H9 (cell line): ENCODE results near the gene CARMIL3. TPM values are rescaled to one million over a fixed set of nuclear protein-coding genes. Genes with fewer than 3 reads are reported as not detected.

Source experiments
- DNase-seq: peaks from one replicate; pipeline ENCODE4 v3.0.0-alpha.2; 2017
- H2AFZ ChIP-seq: one replicate; pipeline ENCODE4 v1.6.1; 2013; ENCODE audit warnings: mild to moderate bottlenecking, low read length, control low read depth, moderate library complexity
- H2AK5ac ChIP-seq: 2 replicates; pipeline ENCODE4 v1.6.1; 2013; ENCODE audit warnings: low read length, control low read depth, mixed read lengths; ENCODE audit not compliant: insufficient read length
- H2BK120ac ChIP-seq: one replicate; pipeline ENCODE4 v1.6.1; 2013; ENCODE audit warnings: low read depth, mild to moderate bottlenecking, low read length, control low read depth, inconsistent platforms; ENCODE audit not compliant: poor library complexity, severe bottlenecking
- H2BK12ac ChIP-seq: 2 replicates; pipeline ENCODE4 v1.6.1; 2013; ENCODE audit warnings: low read length, control low read depth, mixed read lengths, low read depth; ENCODE audit not compliant: insufficient read length
- H2BK15ac ChIP-seq: 2 replicates; pipeline ENCODE4 v1.6.1; 2013; ENCODE audit warnings: low read depth, low read length, control low read depth
- H2BK20ac ChIP-seq: one replicate; pipeline ENCODE4 v1.6.1; 2013; ENCODE audit warnings: low read depth, mild to moderate bottlenecking, low read length, control low read depth, inconsistent platforms; ENCODE audit not compliant: poor library complexity, severe bottlenecking
- H2BK5ac ChIP-seq: 2 replicates; pipeline ENCODE4 v1.6.1; 2013; ENCODE audit warnings: low read length, control low read depth, mixed read lengths; ENCODE audit not compliant: insufficient read length
- H3K14ac ChIP-seq: 2 replicates; pipeline ENCODE4 v1.6.1; 2013; ENCODE audit warnings: low read length, control low read depth; ENCODE audit not compliant: insufficient read depth
- H3K18ac ChIP-seq: 2 replicates; pipeline ENCODE4 v1.6.1; 2013; ENCODE audit warnings: low read depth, mild to moderate bottlenecking, mixed read lengths, low read length, control low read depth; ENCODE audit not compliant: insufficient read length
- H3K23ac ChIP-seq: 2 replicates; pipeline ENCODE4 v1.6.1; 2013; ENCODE audit warnings: low read length, control low read depth, mixed read lengths, low read depth; ENCODE audit not compliant: insufficient read length
- H3K23me2 ChIP-seq: 2 replicates; pipeline ENCODE4 v1.6.1; 2013; ENCODE audit warnings: low read depth, mild to moderate bottlenecking, mixed read lengths, low read length, control low read depth; ENCODE audit not compliant: insufficient read length, poor library complexity, severe bottlenecking
- H3K27ac ChIP-seq: 2 replicates; pipeline ENCODE4 v1.5.1; 2013; ENCODE audit warnings: low read length, control low read depth, mixed read lengths, low read depth; ENCODE audit not compliant: insufficient read length
- H3K27me3 ChIP-seq: 2 replicates; pipeline ENCODE4 v1.6.1; 2013; ENCODE audit warnings: low read length, control low read depth, inconsistent platforms; ENCODE audit not compliant: insufficient read depth
- H3K4ac ChIP-seq: 2 replicates; pipeline ENCODE4 v1.6.1; 2013; ENCODE audit warnings: low read depth, mild to moderate bottlenecking, control low read depth, inconsistent platforms, low read length, moderate library complexity
- H3K4me1 ChIP-seq: 2 replicates; pipeline ENCODE4 v1.6.1; 2013; ENCODE audit warnings: low read length, control low read depth, inconsistent platforms; ENCODE audit not compliant: insufficient read depth
- H3K4me2 ChIP-seq: 2 replicates; pipeline ENCODE4 v1.6.1; 2013; ENCODE audit warnings: low read length, control low read depth, mixed read lengths; ENCODE audit not compliant: insufficient read length, insufficient read depth
- H3K56ac ChIP-seq: 2 replicates; pipeline ENCODE4 v1.6.1; 2013; ENCODE audit warnings: low read depth, mild to moderate bottlenecking, mixed read lengths, low read length, control low read depth; ENCODE audit not compliant: insufficient read length
- H3K79me1 ChIP-seq: 2 replicates; pipeline ENCODE4 v1.6.1; 2013; ENCODE audit warnings: low read depth, mild to moderate bottlenecking, moderate library complexity, low read length, control low read depth, inconsistent platforms; ENCODE audit not compliant: insufficient read depth, poor library complexity, severe bottlenecking
- H3K79me2 ChIP-seq: 2 replicates; pipeline ENCODE4 v1.6.1; 2013; ENCODE audit warnings: low read length, control low read depth, inconsistent platforms; ENCODE audit not compliant: insufficient read depth
- H3K9ac ChIP-seq: 2 replicates; pipeline ENCODE4 v1.6.1; 2013; ENCODE audit warnings: low read length, control low read depth, mixed read lengths; ENCODE audit not compliant: insufficient read length; ENCODE audit errors: extremely low read depth
- H3K9me3 ChIP-seq: one replicate; pipeline ENCODE4 v1.6.1; 2013; ENCODE audit warnings: low read depth, low read length, inconsistent platforms; ENCODE audit not compliant: control insufficient read depth
- H3T11ph ChIP-seq: one replicate; pipeline ENCODE4 v1.6.1; 2013; ENCODE audit warnings: mild to moderate bottlenecking, low read length, control low read depth, inconsistent platforms
- H4K20me1 ChIP-seq: one replicate; pipeline ENCODE4 v1.6.1; 2013; ENCODE audit not compliant: control insufficient read depth, insufficient read length, insufficient read depth
- H4K5ac ChIP-seq: 2 replicates; pipeline ENCODE4 v1.6.1; 2013; ENCODE audit warnings: low read depth, mild to moderate bottlenecking, mixed read lengths, low read length, control low read depth; ENCODE audit not compliant: insufficient read length
- H4K8ac ChIP-seq: replicated peaks from 2 replicates; pipeline ENCODE4 v1.6.1; 2013; ENCODE audit warnings: low read length, control low read depth, mixed read lengths, low read depth; ENCODE audit not compliant: insufficient read length
- H4K91ac ChIP-seq: 2 replicates; pipeline ENCODE4 v1.6.1; 2013; ENCODE audit warnings: low read depth, mild to moderate bottlenecking, moderate library complexity, mixed read lengths, low read length, control low read depth; ENCODE audit not compliant: insufficient read length
- H3K27ac Mint-ChIP-seq, 3 experiments: 2 replicates in 2 of 3; 3 replicates in 1 of 3; pipeline ENCODE4 v1.8.0; 2020 to 2021; ENCODE audit warnings: mixed read lengths in 3 of 3, mild to moderate bottlenecking in 1 of 3, moderate library complexity in 1 of 3
- H3K27me3 Mint-ChIP-seq: 2 replicates; pipeline ENCODE4 v1.8.0; 2021; ENCODE audit warnings: low read depth, mild to moderate bottlenecking, moderate library complexity, mixed read lengths
- H3K36me3 Mint-ChIP-seq, 3 experiments: 2 replicates in 2 of 3; 3 replicates in 1 of 3; pipeline ENCODE4 v1.8.0; 2020 to 2021; ENCODE audit warnings: low read depth in 3 of 3, mixed read lengths in 3 of 3; ENCODE audit not compliant: insufficient read depth in 1 of 3
- H3K4me1 Mint-ChIP-seq, 2 experiments: 2 replicates each; pipeline ENCODE4 v1.8.0; 2020; ENCODE audit warnings: mixed read lengths in 2 of 2
- H3K4me3 Mint-ChIP-seq, 2 experiments: 2 replicates in 1 of 2; 3 replicates in 1 of 2; pipeline ENCODE4 v1.8.0; 2020 to 2021; ENCODE audit warnings: mild to moderate bottlenecking in 2 of 2, mixed read lengths in 2 of 2, moderate library complexity in 1 of 2
- H3K9me3 Mint-ChIP-seq, 2 experiments: 2 replicates in 1 of 2; 3 replicates in 1 of 2; pipeline ENCODE4 v1.8.0; 2020; ENCODE audit warnings: mild to moderate bottlenecking in 2 of 2, mixed read lengths in 2 of 2, moderate library complexity in 1 of 2
- CTCF ChIP-seq: fragments of 200-600 bp; sonication (generic); conservative IDR thresholded peaks from 3 replicates; pipeline ENCODE4 v1.8.0; 2021; ENCODE audit warnings: antibody characterized with exemption, mild to moderate bottlenecking
- WGBS: extraction: QIAGEN DNeasy Blood & Tissue Kit; methylation state at CpG from one replicate; pipeline ENCODE4 v1.1.7; 2013; ENCODE audit warnings: missing lambda C conversion rate, low lambda C conversion rate, mixed read lengths; ENCODE audit not compliant: insufficient read length; ENCODE audit errors: extremely low coverage; 5-methylcytosine and 5-hydroxymethylcytosine counted together
- total RNA-seq: library from RNA; stranded (reverse); gene quantifications from 2 replicates; pipeline ENCODE4 v1.2.1, GENCODE V29; 2021

The CARMIL3 gene
- total RNA-seq, 1 experiment from 2014 or later: 5.8 TPM

GRCh38 chr14:24063263-24063836 is 11.5 kb downstream of the CARMIL3 start:
- Histone ChIP-seq H3K4me2 (no peak overlapping the region), H3K56ac (no peak overlapping the region), H4K8ac (no peak overlapping the region), H2BK15ac (no peak overlapping the region), H2BK5ac (no peak overlapping the region), H3T11ph (no peak overlapping the region), H3K79me2 (no peaks in the 10 kb centered on the region), H2AK5ac (no peak overlapping the region), H2BK20ac (no peak overlapping the region), H4K5ac (no peak overlapping the region), H3K23me2 (no peaks in the 10 kb centered on the region), H3K14ac (no peak overlapping the region), H3K27me3 (no peaks in the 10 kb centered on the region), H3K4me1 (no peaks in the 10 kb centered on the region), H2BK120ac (no peak overlapping the region), H3K27ac (no peak overlapping the region), H3K9me3 (no peaks in the 10 kb centered on the region), H3K18ac (no peak overlapping the region), H2BK12ac (no peak overlapping the region), H4K20me1 (no peaks in the 10 kb centered on the region), H3K23ac (no peak overlapping the region), H3K9ac (no peak overlapping the region), H4K91ac (no peak overlapping the region), H3K4ac (no peak overlapping the region), H2AFZ (no peak overlapping the region), H3K79me1 (no peaks in the 10 kb centered on the region)
- no CpG with 5 or more reads among the region's 4 CpGs for WGBS
- Mint-ChIP-seq H3K36me3 (peaks cover 0 to 7% (median 4%) of the 10 kb centered on the region in 3 experiments; a peak in 3 of 7 replicates), H3K4me1 (peaks cover 2 to 8% of the 10 kb centered on the region in 2 experiments; a peak in 3 of 4 replicates), H3K27ac (peak overlapping the region in 2 of 3 experiments; percentile 11 to 50; a peak in 1 of 7 replicates), H3K4me3 (no peak overlapping the region), H3K9me3 (no peaks in the 10 kb centered on the region), H3K27me3 (no peaks in the 10 kb centered on the region; the same call in none of the 2 replicates)
- no peak for TF ChIP-seq CTCF
- no peak for DNase-seq
